GM21447 (cell line): ENCODE data around the gene MGRN1.
"Not testable (repeated sequence)": the region's sequence is repeated elsewhere in the genome, so short reads cannot be mapped to it uniquely, and the experiment has no call there.

Source experiments
- ATAC-seq: cut with Tn5 transposase; IDR thresholded peaks from one replicate; pipeline ENCODE4 v1.9.1; 2021; ENCODE audit not compliant: unreplicated experiment

The MGRN1 gene

GRCh38 chr16:4724661-4725270 is 100.1 kb downstream of the MGRN1 start:
- no peak for ATAC-seq

- no peak for ATAC-seq
Measured at GRCh38 chr16:4726616-4727015, 102.0 kb downstream of the MGRN1 start.

- no peak for ATAC-seq
Measured at GRCh38 chr16:4728676-4729075, 104.0 kb downstream of the MGRN1 start.

GRCh38 chr16:4729876-4730275 is 105.2 kb downstream of the MGRN1 start:
- no peak for ATAC-seq

GRCh38 chr16:4733211-4733742 is 108.7 kb downstream of the MGRN1 start:
- no peak for ATAC-seq

- ATAC-seq, result peak; percentile 5
Measured at GRCh38 chr16:4733747-4734062, 109.1 kb downstream of the MGRN1 start.

GRCh38 chr16:4734063-4734729 is 109.6 kb downstream of the MGRN1 start, which contains the start of the genes ANKS3 and DNAAF8:
ANKS3 (minus strand) TSS chr16:4734271; CDS start chr16:4730149, 4,122 bp downstream.
DNAAF8 (plus strand) TSS chr16:4734537; CDS start chr16:4736515, 1,978 bp downstream.
- ATAC-seq, result peak; percentile 70

- peak; percentile 59 for ATAC-seq
Measured at GRCh38 chr16:4734730-4735535, 110.3 kb downstream of the MGRN1 start.

GRCh38 chr16:4736546-4736945 is 111.9 kb downstream of the MGRN1 start:
- no peak for ATAC-seq

GRCh38 chr16:4737545-4737944 is 112.9 kb downstream of the MGRN1 start:
- no peak for ATAC-seq

- ATAC-seq, result not testable (repeated sequence)
Measured at GRCh38 chr16:4738370-4738769, 113.7 kb downstream of the MGRN1 start.
